GM23248 (cell line): Measurements from ENCODE around the gene RABGAP1L.

Experiments
- EZH2 ChIP-seq: fragments of 200-600 bp; sonication (generic); IDR thresholded peaks from 2 replicates; pipeline ENCODE4 v1.6.1; 2018; ENCODE audit warnings: antibody characterized with exemption, mild to moderate bottlenecking; ENCODE audit not compliant: insufficient read depth, poor library complexity, severe bottlenecking
- EZH2phosphoT487 ChIP-seq: fragments of 200-600 bp; sonication (generic); IDR thresholded peaks from 2 replicates; pipeline ENCODE4 v1.6.1; 2018; ENCODE audit warnings: antibody characterized with exemption, moderate library complexity, mild to moderate bottlenecking, low read depth; ENCODE audit not compliant: insufficient read depth

DNA sequence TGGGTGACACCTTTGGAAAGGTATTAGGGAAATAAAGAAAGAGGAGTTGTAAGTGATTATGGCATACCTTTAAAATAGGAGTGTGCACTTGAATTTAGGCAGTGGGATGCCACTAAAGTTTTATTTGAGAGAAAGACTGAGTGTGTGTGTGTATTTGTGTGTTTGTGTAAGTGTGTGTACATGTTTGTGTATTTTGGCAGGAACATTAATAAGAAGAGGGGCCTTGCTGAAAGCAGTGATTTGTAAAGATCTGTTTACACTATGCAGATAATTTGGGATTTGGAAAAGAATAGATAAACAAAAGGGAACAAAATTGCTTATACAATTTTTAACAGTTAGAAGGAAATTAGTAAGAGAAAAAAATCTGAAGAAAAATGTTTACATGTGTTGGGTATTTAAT is 409.2 kb downstream of the RABGAP1L start:
- TF ChIP-seq EZH2 (no peak), EZH2phosphoT487 (no peak)
